Fibroblast of mammary gland (primary cell): Measurements from ENCODE around the gene MBOAT7.
"Not testable (repeated sequence)": the region's sequence is repeated elsewhere in the genome, so short reads cannot be mapped to it uniquely, and the experiment has no call there.

Source experiments
- DNase-seq: peaks from one replicate; pipeline ENCODE4 v3.0.0-alpha.2; 2010; ENCODE audit warnings: low read depth
- H3K4me3 ChIP-seq: 2 replicates; pipeline ENCODE4 v1.5.1; 2011; ENCODE audit warnings: low read depth, mild to moderate bottlenecking, low read length, moderate library complexity; ENCODE audit not compliant: control insufficient read depth
- TF ChIP-seq, protein P1 (sequence below): conservative IDR thresholded peaks from 2 replicates; pipeline ENCODE4 v1.5.1; 2011; ENCODE audit warnings: low read depth, low read length, inconsistent platforms; ENCODE audit not compliant: control insufficient read depth, insufficient read depth

MBOAT7 gene, protein sequence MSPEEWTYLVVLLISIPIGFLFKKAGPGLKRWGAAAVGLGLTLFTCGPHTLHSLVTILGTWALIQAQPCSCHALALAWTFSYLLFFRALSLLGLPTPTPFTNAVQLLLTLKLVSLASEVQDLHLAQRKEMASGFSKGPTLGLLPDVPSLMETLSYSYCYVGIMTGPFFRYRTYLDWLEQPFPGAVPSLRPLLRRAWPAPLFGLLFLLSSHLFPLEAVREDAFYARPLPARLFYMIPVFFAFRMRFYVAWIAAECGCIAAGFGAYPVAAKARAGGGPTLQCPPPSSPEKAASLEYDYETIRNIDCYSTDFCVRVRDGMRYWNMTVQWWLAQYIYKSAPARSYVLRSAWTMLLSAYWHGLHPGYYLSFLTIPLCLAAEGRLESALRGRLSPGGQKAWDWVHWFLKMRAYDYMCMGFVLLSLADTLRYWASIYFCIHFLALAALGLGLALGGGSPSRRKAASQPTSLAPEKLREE

DNA sequence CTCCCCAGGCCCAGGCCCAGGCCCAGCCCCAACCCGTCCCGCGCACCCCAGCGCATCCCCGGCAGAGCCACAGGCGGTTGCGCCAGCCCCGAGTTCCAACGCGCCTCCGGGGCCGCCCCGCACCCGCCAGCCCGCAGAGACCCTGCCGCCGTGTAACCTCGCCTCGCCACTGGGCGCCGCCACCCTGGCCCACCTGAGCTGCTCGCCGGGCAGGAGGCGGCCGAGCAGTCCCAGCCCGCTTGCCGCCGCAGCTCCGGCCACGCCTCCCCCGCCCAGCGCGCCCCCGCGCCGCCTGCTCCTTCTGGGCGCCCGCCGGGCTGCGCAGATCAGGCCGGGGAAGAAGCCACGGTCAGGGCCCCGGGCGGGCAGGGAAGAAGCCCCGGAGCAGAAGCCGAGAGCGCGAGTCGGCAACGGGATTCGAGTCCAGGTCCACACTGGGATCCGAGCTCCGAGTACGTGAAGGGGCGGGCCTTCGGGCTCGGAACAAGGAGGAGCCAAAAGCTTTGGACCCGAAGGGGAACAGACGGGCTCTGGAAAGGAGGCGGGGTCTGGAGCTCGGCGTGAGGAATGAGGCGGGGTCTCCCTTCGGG, at the start of gene MBOAT7:
MBOAT7 (minus strand) TSS at position 436 of the 590 bp plus-strand sequence. CDS start 1,072 bp downstream, outside the sequence.
- H3K4me3 ChIP-seq, result peak within 1 kb of the TSS; percentile 70
- no peak for DNase-seq
- TF ChIP-seq, protein P1, sequence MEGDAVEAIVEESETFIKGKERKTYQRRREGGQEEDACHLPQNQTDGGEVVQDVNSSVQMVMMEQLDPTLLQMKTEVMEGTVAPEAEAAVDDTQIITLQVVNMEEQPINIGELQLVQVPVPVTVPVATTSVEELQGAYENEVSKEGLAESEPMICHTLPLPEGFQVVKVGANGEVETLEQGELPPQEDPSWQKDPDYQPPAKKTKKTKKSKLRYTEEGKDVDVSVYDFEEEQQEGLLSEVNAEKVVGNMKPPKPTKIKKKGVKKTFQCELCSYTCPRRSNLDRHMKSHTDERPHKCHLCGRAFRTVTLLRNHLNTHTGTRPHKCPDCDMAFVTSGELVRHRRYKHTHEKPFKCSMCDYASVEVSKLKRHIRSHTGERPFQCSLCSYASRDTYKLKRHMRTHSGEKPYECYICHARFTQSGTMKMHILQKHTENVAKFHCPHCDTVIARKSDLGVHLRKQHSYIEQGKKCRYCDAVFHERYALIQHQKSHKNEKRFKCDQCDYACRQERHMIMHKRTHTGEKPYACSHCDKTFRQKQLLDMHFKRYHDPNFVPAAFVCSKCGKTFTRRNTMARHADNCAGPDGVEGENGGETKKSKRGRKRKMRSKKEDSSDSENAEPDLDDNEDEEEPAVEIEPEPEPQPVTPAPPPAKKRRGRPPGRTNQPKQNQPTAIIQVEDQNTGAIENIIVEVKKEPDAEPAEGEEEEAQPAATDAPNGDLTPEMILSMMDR, result no peak

- TF ChIP-seq, protein P1, result no peak
- no peak overlapping the region for H3K4me3 ChIP-seq
- DNase-seq, result no peak
Measured at GRCh38 chr19:54233941-54234340, 44.6 kb upstream of the MBOAT7 start.

- DNase-seq, result peak; percentile 77
- TF ChIP-seq, protein P1, result peak; percentile 96
Measured at GRCh38 chr19:54231077-54231931, 41.9 kb upstream of the MBOAT7 start.

DNA sequence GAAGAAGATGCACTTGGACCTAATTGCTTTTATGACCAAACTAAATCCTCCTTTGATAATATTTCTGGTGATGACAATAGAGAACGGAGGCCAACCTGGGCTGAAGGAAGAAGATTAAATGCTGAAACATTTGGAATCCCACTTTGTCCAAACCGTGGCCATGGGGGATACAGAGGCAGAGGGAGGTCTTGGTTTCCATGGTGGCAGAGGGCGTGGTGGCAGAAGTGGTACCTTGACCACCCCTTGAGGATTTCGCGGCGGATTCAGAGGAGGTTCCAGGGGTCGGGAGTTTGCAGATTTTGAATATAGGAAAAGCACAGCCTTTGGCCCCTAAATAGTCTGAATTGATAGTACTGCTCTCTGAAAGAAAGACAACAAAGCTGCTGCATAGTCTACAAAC, 40.7 kb upstream of the MBOAT7 start:
- no peak overlapping the region for H3K4me3 ChIP-seq
- DNase-seq, result no peak
- TF ChIP-seq, protein P1, result no peak

More at GRCh38 chr19:54231077-54231931, 41.9 kb upstream of the MBOAT7 start:
- H3K4me3 ChIP-seq, result no peak overlapping the region

DNA sequence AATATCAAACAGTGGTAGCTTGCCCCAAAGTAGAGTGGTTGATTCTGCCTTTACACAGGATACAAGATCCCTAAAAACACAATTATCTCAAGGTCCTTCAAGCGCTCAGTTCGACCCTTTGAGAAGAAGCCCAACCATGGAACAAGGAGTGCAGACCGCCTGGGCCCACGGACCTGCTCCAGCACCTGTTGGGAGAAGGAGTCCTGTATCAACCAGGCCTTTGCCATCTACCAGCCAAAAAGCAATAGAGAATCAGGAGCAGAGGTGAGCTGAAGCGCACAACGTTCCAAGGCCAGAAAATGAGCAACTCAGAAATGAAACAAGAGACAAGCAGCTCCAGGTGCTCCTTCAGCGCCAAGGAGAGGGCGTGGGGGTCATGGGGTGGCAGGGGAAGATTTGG, 39.8 kb upstream of the MBOAT7 start:
- TF ChIP-seq, protein P1, result no peak
- no peak overlapping the region for H3K4me3 ChIP-seq
- no peak for DNase-seq

GRCh38 chr19:54224619-54225018, 35.2 kb upstream of the MBOAT7 start:
- H3K4me3 ChIP-seq, DNase-seq: not testable (repeated sequence)

- not testable (repeated sequence) for H3K4me3 ChIP-seq, DNase-seq
Measured at GRCh38 chr19:54223937-54224281, 34.5 kb upstream of the MBOAT7 start.

DNA sequence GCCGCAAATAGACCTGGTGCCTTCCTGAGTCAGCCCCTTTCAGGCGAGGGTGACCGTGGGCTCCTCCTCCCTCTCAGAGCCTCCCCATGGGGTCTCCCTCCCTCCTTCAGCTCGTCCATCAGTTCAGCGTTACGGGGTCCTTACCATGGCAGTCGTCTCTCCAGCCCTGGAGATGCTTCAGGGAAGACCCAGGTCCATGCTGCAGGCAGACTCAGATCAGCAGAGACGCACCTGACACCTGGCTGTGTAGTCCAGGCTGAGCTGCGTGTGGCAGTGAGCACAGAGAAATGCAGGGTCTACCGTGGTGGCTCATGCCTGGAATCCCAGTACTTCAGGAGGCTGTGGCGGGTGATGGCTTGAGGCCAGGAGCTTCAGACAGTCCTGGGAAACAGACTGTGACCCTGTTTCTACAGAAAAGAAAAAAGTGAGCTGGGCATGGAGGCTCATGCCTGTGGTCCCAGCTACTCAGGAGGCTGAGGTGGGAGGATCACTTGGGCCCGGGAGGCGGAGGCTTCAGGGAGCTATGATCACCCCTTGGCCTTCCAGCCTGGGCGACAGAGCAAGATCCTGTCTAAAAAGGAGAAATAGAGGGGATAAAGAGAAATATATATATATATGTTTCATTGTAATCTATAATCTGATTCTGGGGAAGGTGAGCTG, 34.0 kb upstream of the MBOAT7 start:
- not testable (repeated sequence) for H3K4me3 ChIP-seq, DNase-seq

- not testable (repeated sequence) for DNase-seq, H3K4me3 ChIP-seq
Measured at GRCh38 chr19:54222474-54223276, 33.3 kb upstream of the MBOAT7 start, which contains the start of gene LILRB3. TSS of gene LILRB3 (minus strand) at chr19:54223007. CDS start at chr19:54222976, 31 bp downstream.

DNA sequence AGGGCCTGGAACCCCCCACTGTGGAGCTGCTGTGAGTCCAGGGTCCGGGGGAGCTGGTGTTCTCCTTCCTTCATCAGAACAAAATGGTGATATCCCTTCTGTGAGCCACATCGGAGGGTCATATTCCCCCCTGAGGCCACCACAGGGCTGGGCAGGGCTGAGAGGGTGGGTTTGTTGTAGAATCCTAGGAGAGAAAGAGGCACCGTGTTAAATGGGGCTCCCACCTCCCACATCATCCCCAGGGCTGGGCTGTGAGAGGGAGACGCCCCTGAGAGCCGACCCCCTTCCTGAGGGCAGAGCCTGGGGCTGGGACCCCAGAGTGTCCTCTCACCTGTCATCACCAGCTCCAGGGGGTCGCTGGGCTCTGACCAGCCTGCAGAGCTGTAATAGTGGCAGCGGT, 32.6 kb upstream of the MBOAT7 start:
- not testable (repeated sequence) for DNase-seq, H3K4me3 ChIP-seq
